HL-60 (cell line): ENCODE results near the gene RTN4R.

Source experiments
- DNase-seq, 2 experiments: peaks; one replicate each; pipeline ENCODE4 v3.0.0-alpha.2; 2010 to 2020; ENCODE audit warnings: low read depth in 1 of 2, low spot score in 1 of 2
- H3K27ac ChIP-seq: fragments of 250-450 bp; sonication (Bioruptor Pico); replicated peaks from 2 replicates; pipeline ENCODE4 v1.5.1; 2020; ENCODE audit warnings: mild to moderate bottlenecking, moderate library complexity
- H3K27me3 ChIP-seq: fragments of 250-450 bp; sonication (Bioruptor Pico); 2 replicates; pipeline ENCODE4 v1.5.1; 2021; ENCODE audit warnings: mild to moderate bottlenecking, moderate library complexity; ENCODE audit not compliant: insufficient read depth, poor library complexity, severe bottlenecking
- H3K4me3 ChIP-seq: replicated peaks from 2 replicates; pipeline ENCODE4 v1.5.1; 2011; ENCODE audit warnings: mild to moderate bottlenecking, control low read depth, low read length; ENCODE audit not compliant: insufficient read depth
- CTCF ChIP-seq: IDR thresholded peaks from one replicate; pipeline ENCODE4 v1.5.1; 2011; ENCODE audit warnings: low read length, control low read depth, inconsistent platforms; ENCODE audit not compliant: insufficient read depth
- GABPA ChIP-seq: IDR thresholded peaks from 2 replicates; pipeline ENCODE4 v1.6.1; 2012; ENCODE audit warnings: low read depth
- POLR2AphosphoS5 ChIP-seq: IDR thresholded peaks from 2 replicates; pipeline ENCODE4 v1.6.1; 2012; ENCODE audit warnings: low read depth
- REST ChIP-seq: IDR thresholded peaks from 2 replicates; pipeline ENCODE4 v1.6.1; 2012; ENCODE audit warnings: low read depth; ENCODE audit not compliant: insufficient replicate concordance
- SPI1 ChIP-seq: IDR thresholded peaks from 2 replicates; pipeline ENCODE4 v1.6.1; 2012; ENCODE audit warnings: low read depth, mild to moderate bottlenecking, borderline replicate concordance

Gene RTN4R

GRCh38 chr22:20209761-20210250 lies 58.3 kb downstream of the RTN4R start:
- TF ChIP-seq SPI1 (no peak), GABPA (no peak), REST (no peak), CTCF (no peak), POLR2AphosphoS5 (no peak)
- H3K27ac ChIP-seq = no peak overlapping the region
- DNase-seq = no peak
- no peaks in the 10 kb centered on the region for H3K27me3 ChIP-seq
- no peak overlapping the region for H3K4me3 ChIP-seq

- no peak for DNase-seq
- TF ChIP-seq REST = no peak
- Histone ChIP-seq H3K27ac (no peak overlapping the region), H3K4me3 (no peak overlapping the region), H3K27me3 (no peaks in the 10 kb centered on the region)
Observed at GRCh38 chr22:20208713-20209310, 59.3 kb downstream of the RTN4R start.

- no peak for TF ChIP-seq REST
- no peak for TF ChIP-seq POLR2AphosphoS5
- TF ChIP-seq GABPA = no peak
- TF ChIP-seq CTCF = no peak
- TF ChIP-seq SPI1 = no peak
- Histone ChIP-seq H3K27ac (peak overlapping the region; percentile 72; the same call in 1 of the 2 replicates), H3K27me3 (no peaks in the 10 kb centered on the region), H3K4me3 (peak overlapping the region; percentile 86)
- no peak for DNase-seq
Observed at GRCh38 chr22:20207277-20208025, 60.7 kb downstream of the RTN4R start.
